ENCODE data around the gene CDK14.

DNA sequence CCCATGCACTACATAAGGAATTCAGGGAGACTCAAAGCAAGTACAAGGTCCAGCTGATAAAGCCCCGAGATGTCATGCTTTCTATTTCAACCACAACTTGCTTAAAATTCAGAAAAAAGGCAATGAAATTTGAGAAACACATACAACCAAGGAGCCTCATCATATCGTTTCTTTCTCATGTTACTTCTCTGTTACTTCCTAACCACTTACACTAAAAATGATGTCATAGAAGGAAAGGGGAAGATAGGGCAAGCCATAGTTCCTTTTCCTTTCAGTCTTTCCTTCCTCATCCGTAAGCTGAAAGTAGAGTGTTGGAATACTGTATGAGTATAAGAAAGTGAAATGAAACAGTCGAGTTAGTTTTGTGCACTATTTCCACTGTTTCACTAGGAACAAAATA is 27.9 kb upstream of the CDK14 start:
- TF ChIP-seq, protein P1, sequence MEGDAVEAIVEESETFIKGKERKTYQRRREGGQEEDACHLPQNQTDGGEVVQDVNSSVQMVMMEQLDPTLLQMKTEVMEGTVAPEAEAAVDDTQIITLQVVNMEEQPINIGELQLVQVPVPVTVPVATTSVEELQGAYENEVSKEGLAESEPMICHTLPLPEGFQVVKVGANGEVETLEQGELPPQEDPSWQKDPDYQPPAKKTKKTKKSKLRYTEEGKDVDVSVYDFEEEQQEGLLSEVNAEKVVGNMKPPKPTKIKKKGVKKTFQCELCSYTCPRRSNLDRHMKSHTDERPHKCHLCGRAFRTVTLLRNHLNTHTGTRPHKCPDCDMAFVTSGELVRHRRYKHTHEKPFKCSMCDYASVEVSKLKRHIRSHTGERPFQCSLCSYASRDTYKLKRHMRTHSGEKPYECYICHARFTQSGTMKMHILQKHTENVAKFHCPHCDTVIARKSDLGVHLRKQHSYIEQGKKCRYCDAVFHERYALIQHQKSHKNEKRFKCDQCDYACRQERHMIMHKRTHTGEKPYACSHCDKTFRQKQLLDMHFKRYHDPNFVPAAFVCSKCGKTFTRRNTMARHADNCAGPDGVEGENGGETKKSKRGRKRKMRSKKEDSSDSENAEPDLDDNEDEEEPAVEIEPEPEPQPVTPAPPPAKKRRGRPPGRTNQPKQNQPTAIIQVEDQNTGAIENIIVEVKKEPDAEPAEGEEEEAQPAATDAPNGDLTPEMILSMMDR (IDR thresholded peaks at IDR 0.05; ENCODE audit: borderline replicate concordance, extremely low read depth, low read length, poor library complexity, severe bottlenecking) = no peak
- TF ChIP-seq EZH2 (IDR thresholded peaks at IDR 0.05; ENCODE audit: borderline replicate concordance, low read depth, low read length, severe bottlenecking) = no peak

Measured in DND-41 (cell line).